OCI-LY3 (cell line): ENCODE measurements around the gene MVB12A.

Experiments
- H2AFZ ChIP-seq: fragments of 200-600, 300-600 bp; shearing (Covaris generic); 2 replicates; pipeline ENCODE4 v1.6.0; 2014; ENCODE audit warnings: antibody characterized with exemption, low read depth, low read length
- H3K27ac ChIP-seq: fragments of 200-600, 300-600 bp; sonication (generic); 2 replicates; pipeline ENCODE4 v1.5.1; 2014; ENCODE audit warnings: mild to moderate bottlenecking, low read length, moderate library complexity, mixed read lengths
- H3K27me3 ChIP-seq: fragments of 200-600, 300-600 bp; sonication (generic); 2 replicates; pipeline ENCODE4 v1.6.1; 2014; ENCODE audit warnings: low read depth, low read length, mixed read lengths
- H3K36me3 ChIP-seq: fragments of 200-600, 300-600 bp; sonication (generic); replicated peaks from 2 replicates; pipeline ENCODE3; 2014; ENCODE audit warnings: low read depth, low read length, mixed read lengths
- H3K4me1 ChIP-seq: fragments of 300-600, 200-600 bp; sonication (generic); 2 replicates; pipeline ENCODE4 v1.6.1; 2014; ENCODE audit warnings: low read length, mixed read lengths
- H3K4me2 ChIP-seq: fragments of 200-600, 300-600 bp; sonication (generic); 2 replicates; pipeline ENCODE4 v1.6.1; 2014; ENCODE audit warnings: low read length, mixed read lengths
- H3K4me3 ChIP-seq: fragments of 300-600, 200-600 bp; sonication (generic); 2 replicates; pipeline ENCODE4 v1.5.1; 2014; ENCODE audit warnings: antibody characterized with exemption, mild to moderate bottlenecking, low read length, moderate library complexity
- H3K79me2 ChIP-seq: fragments of 300-600, 200-600 bp; shearing (Covaris generic); 2 replicates; pipeline ENCODE4 v1.6.1; 2014; ENCODE audit warnings: mild to moderate bottlenecking, low read length, mixed read lengths
- H3K9ac ChIP-seq: fragments of 300-600, 200-600 bp; shearing (Covaris generic); 2 replicates; pipeline ENCODE4 v1.6.0; 2014; ENCODE audit warnings: mild to moderate bottlenecking, low read length, moderate library complexity
- H3K9me3 ChIP-seq: fragments of 200-600, 300-600 bp; shearing (Covaris generic); 2 replicates; pipeline ENCODE4 v1.6.1; 2014; ENCODE audit warnings: low read length, mixed read lengths; ENCODE audit not compliant: insufficient read depth
- H4K20me1 ChIP-seq: fragments of 200-600, 300-600 bp; sonication (generic); 2 replicates; pipeline ENCODE4 v1.6.1; 2016; ENCODE audit warnings: low read length, mixed read lengths; ENCODE audit not compliant: insufficient read depth
- CTCF ChIP-seq: fragments of 200-600, 300-600 bp; sonication (generic); IDR thresholded peaks from 2 replicates; pipeline ENCODE4 v1.5.1; 2014; ENCODE audit warnings: antibody characterized with exemption, low read length, low read depth
- EZH2phosphoT487 ChIP-seq: fragments of 200-600 bp; shearing (Covaris generic); IDR thresholded peaks from 2 replicates; pipeline ENCODE4 v1.6.1; 2018; ENCODE audit warnings: antibody characterized with exemption, mixed run types, low read depth

Gene MVB12A

DNA sequence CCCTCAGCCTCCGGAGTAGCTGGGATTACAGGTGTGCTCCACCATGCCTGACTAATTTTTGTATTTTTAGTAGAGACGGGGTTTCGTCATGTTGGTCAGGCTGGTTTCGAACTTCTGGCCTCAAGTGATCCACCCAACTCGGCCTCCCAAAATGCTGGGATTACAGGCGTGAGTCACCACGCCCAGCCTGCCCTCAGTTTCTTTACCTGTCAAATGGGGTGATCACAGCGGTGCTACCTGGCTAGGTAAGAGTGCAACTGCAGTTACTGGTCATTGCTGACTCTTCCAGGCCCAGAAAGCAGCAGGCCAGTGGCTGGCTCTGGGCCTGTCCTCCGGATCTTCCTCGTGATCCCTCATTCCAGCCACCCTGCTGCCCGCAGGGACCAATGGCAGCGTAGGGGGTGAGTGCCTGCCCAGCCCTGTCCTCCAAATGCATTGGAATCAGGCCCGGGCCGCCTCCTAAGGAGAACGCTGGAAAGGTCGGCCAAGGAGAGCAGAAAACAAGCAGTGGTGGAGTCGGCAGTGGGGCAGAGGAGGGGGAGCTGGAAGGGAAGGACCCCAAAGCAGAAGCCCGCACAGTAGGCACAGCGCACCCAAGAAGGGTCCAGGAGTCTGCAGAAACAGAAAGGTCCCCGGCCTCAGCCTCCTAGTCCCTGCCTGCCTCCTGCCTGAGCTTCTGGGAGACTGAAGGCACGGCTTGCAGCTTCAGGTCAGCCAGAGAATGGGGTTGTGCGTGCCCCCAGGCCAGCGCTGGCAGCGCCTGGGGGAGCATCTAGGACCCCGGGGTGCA, 48.6 kb downstream of the MVB12A start:
- no peak overlapping the region for H3K27ac ChIP-seq

GRCh38 chr19:17469092-17469480, 49.2 kb downstream of the MVB12A start:
- Histone ChIP-seq H2AFZ (peak overlapping the region; percentile 57; the same call in 1 of the 2 replicates), H3K36me3 (no peaks in the 10 kb centered on the region), H3K4me2 (peak overlapping the region; percentile 78), H3K27me3 (peaks cover 10% of the 10 kb centered on the region), H3K9ac (peak overlapping the region; percentile 60), H3K27ac (peak overlapping the region; percentile 41; the same call in 1 of the 2 replicates), H3K4me1 (peaks cover 22% of the 10 kb centered on the region), H3K4me3 (peak overlapping the region; percentile 78), H4K20me1 (no peaks in the 10 kb centered on the region), H3K79me2 (no peaks in the 10 kb centered on the region), H3K9me3 (no peaks in the 10 kb centered on the region)
- TF ChIP-seq EZH2phosphoT487 (no peak), CTCF (no peak)

More for the DNA sequence above, 48.6 kb downstream of the MVB12A start:
- Histone ChIP-seq H3K4me1 (peaks cover 22% of the 10 kb centered on the region), H3K27me3 (peaks cover 10% of the 10 kb centered on the region), H3K4me2 (peak overlapping the region; percentile 78), H3K9me3 (no peaks in the 10 kb centered on the region), H3K9ac (peak overlapping the region; percentile 60), H3K79me2 (no peaks in the 10 kb centered on the region), H3K4me3 (peak overlapping the region; percentile 78), H2AFZ (peak overlapping the region; percentile 57; the same call in 1 of the 2 replicates), H3K36me3 (no peaks in the 10 kb centered on the region), H4K20me1 (no peaks in the 10 kb centered on the region)
- TF ChIP-seq CTCF (no peak), EZH2phosphoT487 (no peak)

- Histone ChIP-seq H3K27ac (peak overlapping the region; percentile 47), H3K9ac (peak overlapping the region; percentile 60), H3K27me3 (peaks cover 8% of the 10 kb centered on the region)
Measured at GRCh38 chr19:17469481-17470067, 49.7 kb downstream of the MVB12A start.

More at GRCh38 chr19:17469481-17470067, 49.7 kb downstream of the MVB12A start:
- H3K4me2 ChIP-seq = peak overlapping the region; percentile 78
- H2AFZ ChIP-seq = peak overlapping the region; percentile 78
- no peaks in the 10 kb centered on the region for H3K36me3 ChIP-seq
- no peaks in the 10 kb centered on the region for H4K20me1 ChIP-seq
- no peaks in the 10 kb centered on the region for H3K9me3 ChIP-seq
- TF ChIP-seq CTCF = no peak
- no peak for TF ChIP-seq EZH2phosphoT487
- H3K79me2 ChIP-seq = no peaks in the 10 kb centered on the region
- H3K4me3 ChIP-seq = peak overlapping the region; percentile 78
- H3K4me1 ChIP-seq = peaks cover 22% of the 10 kb centered on the region
